KMS-11 (cell line): ENCODE data around the gene OR1N1.

Experiments
- H2AFZ ChIP-seq: fragments of 200-600 bp; sonication (generic); 2 replicates; pipeline ENCODE4 v1.6.1; 2016; ENCODE audit warnings: antibody characterized with exemption, mixed run types, low read depth
- H3K27ac ChIP-seq: fragments of 200-600 bp; sonication (generic); 2 replicates; pipeline ENCODE4 v1.6.1; 2016; ENCODE audit warnings: mild to moderate bottlenecking, mixed run types
- H3K27me3 ChIP-seq: fragments of 200-600 bp; sonication (generic); 2 replicates; pipeline ENCODE4 v1.6.1; 2017; ENCODE audit warnings: mild to moderate bottlenecking, low read depth, mixed run types, moderate library complexity; ENCODE audit not compliant: insufficient read depth
- H3K36me3 ChIP-seq: fragments of 200-600 bp; sonication (generic); 2 replicates; pipeline ENCODE4 v1.6.1; 2017; ENCODE audit warnings: mild to moderate bottlenecking, mixed run types; ENCODE audit not compliant: insufficient read depth
- H3K4me1 ChIP-seq: fragments of 200-600 bp; sonication (generic); 2 replicates; pipeline ENCODE4 v1.6.1; 2016; ENCODE audit warnings: mild to moderate bottlenecking, low read depth, mixed run types; ENCODE audit not compliant: poor library complexity, severe bottlenecking
- H3K4me2 ChIP-seq: fragments of 200-600 bp; sonication (generic); 2 replicates; pipeline ENCODE4 v1.7.0; 2016; ENCODE audit warnings: mild to moderate bottlenecking, mixed run types
- H3K4me3 ChIP-seq: fragments of 200-600 bp; sonication (generic); IDR thresholded peaks from 2 replicates; pipeline ENCODE4 v1.6.1; 2017; ENCODE audit warnings: low read depth, low read length, mixed read lengths; ENCODE audit not compliant: insufficient read depth
- H3K79me2 ChIP-seq: fragments of 200-600 bp; sonication (generic); 2 replicates; pipeline ENCODE4 v1.6.1; 2016; ENCODE audit warnings: low read depth, mixed run types; ENCODE audit not compliant: insufficient read depth
- H3K9ac ChIP-seq: fragments of 200-600 bp; sonication (generic); 2 replicates; pipeline ENCODE4 v1.6.1; 2016; ENCODE audit warnings: mild to moderate bottlenecking, mixed run types
- H4K20me1 ChIP-seq: fragments of 200-600 bp; sonication (generic); 2 replicates; pipeline ENCODE4 v1.6.1; 2016; ENCODE audit warnings: mild to moderate bottlenecking, mixed run types; ENCODE audit not compliant: insufficient read depth
- TF ChIP-seq, protein P1 (sequence below): fragments of 200-600 bp; sonication (generic); conservative IDR thresholded peaks from 2 replicates; pipeline ENCODE4 v1.6.1; 2017; ENCODE audit warnings: low read depth, mild to moderate bottlenecking, antibody characterized with exemption, low read length, moderate library complexity, mixed read lengths

Gene OR1N1

DNA sequence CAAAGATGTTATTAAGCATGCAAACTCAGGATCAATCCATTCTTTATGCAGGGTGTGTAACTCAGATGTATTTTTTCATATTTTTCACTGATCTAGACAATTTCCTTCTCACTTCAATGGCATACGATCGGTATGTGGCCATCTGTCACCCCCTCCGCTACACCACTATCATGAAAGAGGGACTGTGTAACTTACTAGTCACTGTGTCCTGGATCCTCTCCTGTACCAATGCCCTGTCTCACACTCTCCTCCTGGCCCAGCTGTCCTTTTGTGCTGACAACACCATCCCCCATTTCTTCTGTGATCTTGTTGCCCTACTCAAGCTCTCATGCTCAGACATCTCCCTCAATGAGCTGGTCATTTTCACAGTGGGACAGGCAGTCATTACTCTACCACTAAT lies 7.7 kb downstream of the OR1N1 start:
- H3K9ac ChIP-seq = no peak overlapping the region
- H3K36me3 ChIP-seq = no peaks in the 10 kb centered on the region
- H4K20me1 ChIP-seq = no peaks in the 10 kb centered on the region
- H2AFZ ChIP-seq = no peak overlapping the region
- H3K4me1 ChIP-seq = no peaks in the 10 kb centered on the region
- H3K27ac ChIP-seq = no peak overlapping the region
- H3K4me3 ChIP-seq = no peak overlapping the region
- TF ChIP-seq, protein P1, sequence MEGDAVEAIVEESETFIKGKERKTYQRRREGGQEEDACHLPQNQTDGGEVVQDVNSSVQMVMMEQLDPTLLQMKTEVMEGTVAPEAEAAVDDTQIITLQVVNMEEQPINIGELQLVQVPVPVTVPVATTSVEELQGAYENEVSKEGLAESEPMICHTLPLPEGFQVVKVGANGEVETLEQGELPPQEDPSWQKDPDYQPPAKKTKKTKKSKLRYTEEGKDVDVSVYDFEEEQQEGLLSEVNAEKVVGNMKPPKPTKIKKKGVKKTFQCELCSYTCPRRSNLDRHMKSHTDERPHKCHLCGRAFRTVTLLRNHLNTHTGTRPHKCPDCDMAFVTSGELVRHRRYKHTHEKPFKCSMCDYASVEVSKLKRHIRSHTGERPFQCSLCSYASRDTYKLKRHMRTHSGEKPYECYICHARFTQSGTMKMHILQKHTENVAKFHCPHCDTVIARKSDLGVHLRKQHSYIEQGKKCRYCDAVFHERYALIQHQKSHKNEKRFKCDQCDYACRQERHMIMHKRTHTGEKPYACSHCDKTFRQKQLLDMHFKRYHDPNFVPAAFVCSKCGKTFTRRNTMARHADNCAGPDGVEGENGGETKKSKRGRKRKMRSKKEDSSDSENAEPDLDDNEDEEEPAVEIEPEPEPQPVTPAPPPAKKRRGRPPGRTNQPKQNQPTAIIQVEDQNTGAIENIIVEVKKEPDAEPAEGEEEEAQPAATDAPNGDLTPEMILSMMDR = no peak
- H3K4me2 ChIP-seq = no peak overlapping the region
- H3K27me3 ChIP-seq = no peaks in the 10 kb centered on the region
- H3K79me2 ChIP-seq = no peaks in the 10 kb centered on the region

DNA sequence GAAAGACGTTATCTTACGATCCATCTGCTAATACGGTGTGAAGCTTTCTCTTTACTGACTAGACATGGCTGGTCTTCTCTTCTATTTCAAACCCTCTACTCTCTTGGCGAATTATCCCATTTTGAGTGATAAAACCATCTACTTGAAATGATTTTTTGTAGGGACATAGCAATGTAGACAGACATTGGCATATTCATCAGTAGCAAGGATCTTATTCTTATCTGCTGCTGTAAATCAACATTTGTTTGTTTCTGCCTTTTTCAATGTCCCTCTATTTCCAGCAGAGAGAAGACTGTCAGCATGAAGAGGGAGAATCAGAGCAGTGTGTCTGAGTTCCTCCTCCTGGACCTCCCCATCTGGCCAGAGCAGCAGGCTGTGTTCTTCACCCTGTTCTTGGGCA lies 8.3 kb downstream of the OR1N1 start, which contains the start of gene OR1J4:
OR1J4 (plus strand) TSS at position 301 of the 400 bp plus-strand sequence; CDS start at position 301, 0 bp downstream.
- Histone ChIP-seq H3K36me3 (no peaks in the 10 kb centered on the region), H3K4me1 (no peaks in the 10 kb centered on the region), H3K9ac (no peak within 1 kb of the TSS), H3K4me3 (no peak within 1 kb of the TSS), H3K27me3 (no peaks in the 10 kb centered on the region), H3K4me2 (no peak within 1 kb of the TSS), H3K79me2 (no peaks in the 10 kb centered on the region), H4K20me1 (no peaks in the 10 kb centered on the region), H2AFZ (no peak within 1 kb of the TSS), H3K27ac (no peak within 1 kb of the TSS)
- TF ChIP-seq, protein P1 = no peak

DNA sequence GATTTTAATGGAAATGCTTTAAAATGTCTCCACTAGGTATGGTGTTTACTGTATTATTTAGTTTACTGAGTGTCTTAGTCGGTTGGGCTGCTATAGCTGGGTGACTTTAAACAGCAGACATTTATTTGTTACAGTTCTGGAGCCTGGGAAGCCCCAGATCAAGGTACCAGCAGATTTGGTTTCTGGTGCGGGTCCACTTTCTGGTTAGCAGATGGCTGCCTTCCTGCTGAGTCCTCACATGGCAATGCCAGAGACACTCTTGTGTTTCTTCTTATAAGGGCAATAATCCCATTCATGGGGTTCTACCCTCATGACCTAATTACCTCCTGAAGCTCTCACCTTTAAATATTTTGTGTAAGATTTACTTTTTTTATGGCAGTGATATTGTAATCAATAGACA lies 8.9 kb downstream of the OR1N1 start:
- Histone ChIP-seq H3K9ac (no peak overlapping the region), H2AFZ (no peak overlapping the region), H3K27me3 (no peaks in the 10 kb centered on the region), H3K36me3 (no peaks in the 10 kb centered on the region), H3K27ac (no peak overlapping the region), H4K20me1 (no peaks in the 10 kb centered on the region), H3K4me1 (no peaks in the 10 kb centered on the region), H3K4me3 (no peak overlapping the region), H3K4me2 (no peak overlapping the region), H3K79me2 (no peaks in the 10 kb centered on the region)
- TF ChIP-seq, protein P1 = no peak

DNA sequence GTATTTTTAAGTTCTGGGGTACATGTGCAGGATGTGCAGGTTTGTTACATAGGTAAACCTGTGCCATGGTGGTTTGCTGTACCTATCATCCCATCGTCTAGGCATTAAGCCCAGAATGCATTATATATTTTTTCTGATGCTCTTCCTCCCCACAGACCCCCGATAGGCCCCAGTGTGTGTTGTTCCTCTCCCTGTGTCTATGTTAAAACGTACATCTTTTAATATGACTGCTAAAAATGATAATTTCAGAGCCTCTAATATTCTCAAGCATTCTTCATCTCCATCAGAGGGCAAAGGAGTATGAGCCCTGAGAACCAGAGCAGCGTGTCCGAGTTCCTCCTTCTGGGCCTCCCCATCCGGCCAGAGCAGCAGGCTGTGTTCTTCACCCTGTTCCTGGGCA lies 16.6 kb downstream of the OR1N1 start, which contains the start of gene OR1J2:
OR1J2 (plus strand) TSS at position 301 of the 400 bp plus-strand sequence; CDS start at position 301, 0 bp downstream.
- Histone ChIP-seq H3K4me2 (no peak within 1 kb of the TSS), H4K20me1 (no peaks in the 10 kb centered on the region), H3K4me3 (no peak within 1 kb of the TSS), H2AFZ (no peak within 1 kb of the TSS), H3K4me1 (no peaks in the 10 kb centered on the region), H3K36me3 (no peaks in the 10 kb centered on the region), H3K27ac (no peak within 1 kb of the TSS), H3K27me3 (no peaks in the 10 kb centered on the region), H3K79me2 (no peaks in the 10 kb centered on the region), H3K9ac (no peak within 1 kb of the TSS)
- TF ChIP-seq, protein P1 = no peak
